ENCODE measurements around the gene UBE2E1.

- TF ChIP-seq FOXM1 (IDR thresholded peaks at IDR 0.05; ENCODE audit: borderline replicate concordance) (no peak), SP1 (IDR thresholded peaks at IDR 0.05) (no peak), HDGF (IDR thresholded peaks at IDR 0.05; ENCODE audit: borderline replicate concordance) (no peak), NFRKB (IDR thresholded peaks at IDR 0.05) (no peak), L3MBTL2 (conservative IDR thresholded peaks at IDR 0.05) (no peak), TARDBP (IDR thresholded peaks at IDR 0.05) (no peak), FOXK2 (IDR thresholded peaks at IDR 0.05) (no peak), ELF4 (IDR thresholded peaks at IDR 0.05) (no peak), SUZ12 (IDR thresholded peaks at IDR 0.05) (no peak)
Measured at GRCh38 chr3:23764407-23764806, 41.3 kb upstream of the UBE2E1 start.
